GM23338 (cell line): ENCODE data around the gene BHLHA9.

Experiments used
- CREB1 ChIP-seq: fragments of 250-450 bp; sonication (Bioruptor Pico); IDR thresholded peaks from 2 replicates; pipeline ENCODE4 v1.5.0; 2020; ENCODE audit warnings: low read depth, mild to moderate bottlenecking, moderate library complexity
- EZH2 ChIP-seq: fragments of 200-600 bp; sonication (generic); IDR thresholded peaks from one replicate; pipeline ENCODE4 v1.8.0; 2017; ENCODE audit warnings: antibody characterized with exemption, mild to moderate bottlenecking, low read depth; ENCODE audit not compliant: unreplicated experiment
- EZH2phosphoT487 ChIP-seq: fragments of 200-600 bp; sonication (generic); IDR thresholded peaks from one replicate; pipeline ENCODE4 v1.8.1; 2018; ENCODE audit warnings: antibody characterized with exemption; ENCODE audit not compliant: unreplicated experiment
- JUNB ChIP-seq: IDR thresholded peaks from one replicate; pipeline ENCODE4 v1.6.1; 2016; ENCODE audit warnings: antibody characterized with exemption; ENCODE audit not compliant: unreplicated experiment
- NANOG ChIP-seq: IDR thresholded peaks from 2 replicates; pipeline ENCODE4 v1.6.1; 2016; ENCODE audit warnings: antibody characterized with exemption, borderline replicate concordance
- POLR2AphosphoS5 ChIP-seq: IDR thresholded peaks from 2 replicates; pipeline ENCODE4 v1.6.1; 2016; ENCODE audit warnings: antibody characterized with exemption, low read depth
- STAT1 ChIP-seq: IDR thresholded peaks from one replicate; pipeline ENCODE4 v1.6.1; 2016; ENCODE audit warnings: antibody characterized with exemption; ENCODE audit not compliant: unreplicated experiment
- ZNF114 ChIP-seq: fragments of 250-450 bp; sonication (Bioruptor Pico); IDR thresholded peaks from 2 replicates; pipeline ENCODE4 v1.5.0; 2020; ENCODE audit warnings: mild to moderate bottlenecking, moderate library complexity
- ZNF331 ChIP-seq: fragments of 250-450 bp; sonication (Bioruptor Pico); IDR thresholded peaks from 2 replicates; pipeline ENCODE4 v1.5.0; 2020; ENCODE audit warnings: low read depth, mild to moderate bottlenecking, moderate library complexity
- TF ChIP-seq, protein P1 (sequence below), 2 experiments: fragments of 200-600 bp in 1 of 2; sonication (generic) in 1 of 2; conservative IDR thresholded peaks; 2 replicates each; pipeline versions ENCODE4 v1.5.1 to v1.6.1; 2016 to 2017; ENCODE audit warnings: antibody characterized with exemption in 2 of 2, low read depth in 2 of 2, mild to moderate bottlenecking in 2 of 2, moderate library complexity in 1 of 2
- TF ChIP-seq, protein P2 (sequence below): fragments of 250-450 bp; sonication (Bioruptor Pico); IDR thresholded peaks from 2 replicates; pipeline ENCODE4 v1.5.0; 2020; ENCODE audit warnings: mild to moderate bottlenecking, moderate library complexity
- TF ChIP-seq, protein P3 (sequence below): IDR thresholded peaks from 2 replicates; pipeline ENCODE4 v1.6.1; 2016; ENCODE audit warnings: antibody characterized with exemption
- TF ChIP-seq, protein P4 (sequence below): IDR thresholded peaks from one replicate; pipeline ENCODE4 v1.6.1; 2018; ENCODE audit warnings: antibody characterized with exemption; ENCODE audit not compliant: unreplicated experiment

DNA sequence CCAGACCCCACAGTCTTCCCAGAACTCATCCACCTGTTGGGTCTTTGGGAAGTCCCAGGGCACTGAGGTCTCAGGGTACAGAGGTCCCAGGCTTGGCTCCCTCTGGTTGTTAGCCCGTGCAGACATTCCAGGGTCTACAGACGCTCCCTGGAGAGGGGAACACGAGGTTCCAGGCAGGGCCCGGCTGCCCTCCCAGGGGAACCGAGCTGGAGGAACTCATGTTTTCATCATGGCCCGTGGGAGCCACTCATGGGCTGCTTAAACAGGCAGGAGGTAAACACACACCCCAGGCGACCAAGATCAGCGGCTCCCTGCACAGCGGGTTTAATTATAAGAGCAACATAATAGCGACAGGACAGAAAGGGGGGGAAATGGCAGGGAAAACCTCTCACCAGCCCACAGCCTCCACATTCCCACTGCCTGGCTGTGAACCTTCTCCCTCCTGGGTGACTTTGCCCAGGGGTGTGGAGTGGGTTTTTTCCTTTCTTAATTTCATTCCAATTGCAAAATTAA lies 45.7 kb downstream of the BHLHA9 start:
- TF ChIP-seq, protein P1, sequence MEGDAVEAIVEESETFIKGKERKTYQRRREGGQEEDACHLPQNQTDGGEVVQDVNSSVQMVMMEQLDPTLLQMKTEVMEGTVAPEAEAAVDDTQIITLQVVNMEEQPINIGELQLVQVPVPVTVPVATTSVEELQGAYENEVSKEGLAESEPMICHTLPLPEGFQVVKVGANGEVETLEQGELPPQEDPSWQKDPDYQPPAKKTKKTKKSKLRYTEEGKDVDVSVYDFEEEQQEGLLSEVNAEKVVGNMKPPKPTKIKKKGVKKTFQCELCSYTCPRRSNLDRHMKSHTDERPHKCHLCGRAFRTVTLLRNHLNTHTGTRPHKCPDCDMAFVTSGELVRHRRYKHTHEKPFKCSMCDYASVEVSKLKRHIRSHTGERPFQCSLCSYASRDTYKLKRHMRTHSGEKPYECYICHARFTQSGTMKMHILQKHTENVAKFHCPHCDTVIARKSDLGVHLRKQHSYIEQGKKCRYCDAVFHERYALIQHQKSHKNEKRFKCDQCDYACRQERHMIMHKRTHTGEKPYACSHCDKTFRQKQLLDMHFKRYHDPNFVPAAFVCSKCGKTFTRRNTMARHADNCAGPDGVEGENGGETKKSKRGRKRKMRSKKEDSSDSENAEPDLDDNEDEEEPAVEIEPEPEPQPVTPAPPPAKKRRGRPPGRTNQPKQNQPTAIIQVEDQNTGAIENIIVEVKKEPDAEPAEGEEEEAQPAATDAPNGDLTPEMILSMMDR (conservative IDR thresholded peaks at IDR 0.05; ENCODE audit: low read depth in 2 of 2), result no peak
- TF ChIP-seq ZNF331 (no peak), POLR2AphosphoS5 (no peak), EZH2 (no peak), EZH2phosphoT487 (no peak), NANOG (no peak), CREB1 (CRISPR knock-in tag) (no peak), JUNB (no peak), ZNF114 (no peak), STAT1 (no peak)
- TF ChIP-seq, protein P2, sequence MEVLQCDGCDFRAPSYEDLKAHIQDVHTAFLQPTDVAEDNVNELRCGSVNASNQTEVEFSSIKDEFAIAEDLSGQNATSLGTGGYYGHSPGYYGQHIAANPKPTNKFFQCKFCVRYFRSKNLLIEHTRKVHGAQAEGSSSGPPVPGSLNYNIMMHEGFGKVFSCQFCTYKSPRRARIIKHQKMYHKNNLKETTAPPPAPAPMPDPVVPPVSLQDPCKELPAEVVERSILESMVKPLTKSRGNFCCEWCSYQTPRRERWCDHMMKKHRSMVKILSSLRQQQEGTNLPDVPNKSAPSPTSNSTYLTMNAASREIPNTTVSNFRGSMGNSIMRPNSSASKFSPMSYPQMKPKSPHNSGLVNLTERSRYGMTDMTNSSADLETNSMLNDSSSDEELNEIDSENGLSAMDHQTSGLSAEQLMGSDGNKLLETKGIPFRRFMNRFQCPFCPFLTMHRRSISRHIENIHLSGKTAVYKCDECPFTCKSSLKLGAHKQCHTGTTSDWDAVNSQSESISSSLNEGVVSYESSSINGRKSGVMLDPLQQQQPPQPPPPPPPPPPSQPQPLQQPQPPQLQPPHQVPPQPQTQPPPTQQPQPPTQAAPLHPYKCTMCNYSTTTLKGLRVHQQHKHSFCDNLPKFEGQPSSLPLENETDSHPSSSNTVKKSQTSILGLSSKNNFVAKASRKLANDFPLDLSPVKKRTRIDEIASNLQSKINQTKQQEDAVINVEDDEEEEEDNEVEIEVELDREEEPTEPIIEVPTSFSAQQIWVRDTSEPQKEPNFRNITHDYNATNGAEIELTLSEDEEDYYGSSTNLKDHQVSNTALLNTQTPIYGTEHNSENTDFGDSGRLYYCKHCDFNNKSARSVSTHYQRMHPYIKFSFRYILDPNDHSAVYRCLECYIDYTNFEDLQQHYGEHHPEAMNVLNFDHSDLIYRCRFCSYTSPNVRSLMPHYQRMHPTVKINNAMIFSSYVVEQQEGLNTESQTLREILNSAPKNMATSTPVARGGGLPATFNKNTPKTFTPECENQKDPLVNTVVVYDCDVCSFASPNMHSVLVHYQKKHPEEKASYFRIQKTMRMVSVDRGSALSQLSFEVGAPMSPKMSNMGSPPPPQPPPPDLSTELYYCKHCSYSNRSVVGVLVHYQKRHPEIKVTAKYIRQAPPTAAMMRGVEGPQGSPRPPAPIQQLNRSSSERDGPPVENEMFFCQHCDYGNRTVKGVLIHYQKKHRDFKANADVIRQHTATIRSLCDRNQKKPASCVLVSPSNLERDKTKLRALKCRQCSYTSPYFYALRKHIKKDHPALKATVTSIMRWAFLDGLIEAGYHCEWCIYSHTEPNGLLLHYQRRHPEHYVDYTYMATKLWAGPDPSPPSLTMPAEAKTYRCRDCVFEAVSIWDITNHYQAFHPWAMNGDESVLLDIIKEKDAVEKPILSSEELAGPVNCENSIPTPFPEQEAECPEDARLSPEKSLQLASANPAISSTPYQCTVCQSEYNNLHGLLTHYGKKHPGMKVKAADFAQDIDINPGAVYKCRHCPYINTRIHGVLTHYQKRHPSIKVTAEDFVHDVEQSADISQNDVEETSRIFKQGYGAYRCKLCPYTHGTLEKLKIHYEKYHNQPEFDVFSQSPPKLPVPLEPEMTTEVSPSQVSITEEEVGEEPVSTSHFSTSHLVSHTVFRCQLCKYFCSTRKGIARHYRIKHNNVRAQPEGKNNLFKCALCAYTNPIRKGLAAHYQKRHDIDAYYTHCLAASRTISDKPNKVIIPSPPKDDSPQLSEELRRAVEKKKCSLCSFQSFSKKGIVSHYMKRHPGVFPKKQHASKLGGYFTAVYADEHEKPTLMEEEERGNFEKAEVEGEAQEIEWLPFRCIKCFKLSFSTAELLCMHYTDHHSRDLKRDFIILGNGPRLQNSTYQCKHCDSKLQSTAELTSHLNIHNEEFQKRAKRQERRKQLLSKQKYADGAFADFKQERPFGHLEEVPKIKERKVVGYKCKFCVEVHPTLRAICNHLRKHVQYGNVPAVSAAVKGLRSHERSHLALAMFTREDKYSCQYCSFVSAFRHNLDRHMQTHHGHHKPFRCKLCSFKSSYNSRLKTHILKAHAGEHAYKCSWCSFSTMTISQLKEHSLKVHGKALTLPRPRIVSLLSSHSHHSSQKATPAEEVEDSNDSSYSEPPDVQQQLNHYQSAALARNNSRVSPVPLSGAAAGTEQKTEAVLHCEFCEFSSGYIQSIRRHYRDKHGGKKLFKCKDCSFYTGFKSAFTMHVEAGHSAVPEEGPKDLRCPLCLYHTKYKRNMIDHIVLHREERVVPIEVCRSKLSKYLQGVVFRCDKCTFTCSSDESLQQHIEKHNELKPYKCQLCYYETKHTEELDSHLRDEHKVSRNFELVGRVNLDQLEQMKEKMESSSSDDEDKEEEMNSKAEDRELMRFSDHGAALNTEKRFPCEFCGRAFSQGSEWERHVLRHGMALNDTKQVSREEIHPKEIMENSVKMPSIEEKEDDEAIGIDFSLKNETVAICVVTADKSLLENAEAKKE (CRISPR knock-in tag), result no peak
- TF ChIP-seq, protein P3, sequence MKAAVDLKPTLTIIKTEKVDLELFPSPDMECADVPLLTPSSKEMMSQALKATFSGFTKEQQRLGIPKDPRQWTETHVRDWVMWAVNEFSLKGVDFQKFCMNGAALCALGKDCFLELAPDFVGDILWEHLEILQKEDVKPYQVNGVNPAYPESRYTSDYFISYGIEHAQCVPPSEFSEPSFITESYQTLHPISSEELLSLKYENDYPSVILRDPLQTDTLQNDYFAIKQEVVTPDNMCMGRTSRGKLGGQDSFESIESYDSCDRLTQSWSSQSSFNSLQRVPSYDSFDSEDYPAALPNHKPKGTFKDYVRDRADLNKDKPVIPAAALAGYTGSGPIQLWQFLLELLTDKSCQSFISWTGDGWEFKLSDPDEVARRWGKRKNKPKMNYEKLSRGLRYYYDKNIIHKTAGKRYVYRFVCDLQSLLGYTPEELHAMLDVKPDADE, result no peak
- TF ChIP-seq, protein P4, sequence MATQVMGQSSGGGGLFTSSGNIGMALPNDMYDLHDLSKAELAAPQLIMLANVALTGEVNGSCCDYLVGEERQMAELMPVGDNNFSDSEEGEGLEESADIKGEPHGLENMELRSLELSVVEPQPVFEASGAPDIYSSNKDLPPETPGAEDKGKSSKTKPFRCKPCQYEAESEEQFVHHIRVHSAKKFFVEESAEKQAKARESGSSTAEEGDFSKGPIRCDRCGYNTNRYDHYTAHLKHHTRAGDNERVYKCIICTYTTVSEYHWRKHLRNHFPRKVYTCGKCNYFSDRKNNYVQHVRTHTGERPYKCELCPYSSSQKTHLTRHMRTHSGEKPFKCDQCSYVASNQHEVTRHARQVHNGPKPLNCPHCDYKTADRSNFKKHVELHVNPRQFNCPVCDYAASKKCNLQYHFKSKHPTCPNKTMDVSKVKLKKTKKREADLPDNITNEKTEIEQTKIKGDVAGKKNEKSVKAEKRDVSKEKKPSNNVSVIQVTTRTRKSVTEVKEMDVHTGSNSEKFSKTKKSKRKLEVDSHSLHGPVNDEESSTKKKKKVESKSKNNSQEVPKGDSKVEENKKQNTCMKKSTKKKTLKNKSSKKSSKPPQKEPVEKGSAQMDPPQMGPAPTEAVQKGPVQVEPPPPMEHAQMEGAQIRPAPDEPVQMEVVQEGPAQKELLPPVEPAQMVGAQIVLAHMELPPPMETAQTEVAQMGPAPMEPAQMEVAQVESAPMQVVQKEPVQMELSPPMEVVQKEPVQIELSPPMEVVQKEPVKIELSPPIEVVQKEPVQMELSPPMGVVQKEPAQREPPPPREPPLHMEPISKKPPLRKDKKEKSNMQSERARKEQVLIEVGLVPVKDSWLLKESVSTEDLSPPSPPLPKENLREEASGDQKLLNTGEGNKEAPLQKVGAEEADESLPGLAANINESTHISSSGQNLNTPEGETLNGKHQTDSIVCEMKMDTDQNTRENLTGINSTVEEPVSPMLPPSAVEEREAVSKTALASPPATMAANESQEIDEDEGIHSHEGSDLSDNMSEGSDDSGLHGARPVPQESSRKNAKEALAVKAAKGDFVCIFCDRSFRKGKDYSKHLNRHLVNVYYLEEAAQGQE, result no peak
